HT1080 (cell line): Measurements from ENCODE around the gene IGF2R. TPM values are rescaled to one million over a fixed set of nuclear protein-coding genes. Genes with fewer than 3 reads are reported as not detected.
"Not testable (repeated sequence)": the region's sequence is repeated elsewhere in the genome, so short reads cannot be mapped to it uniquely, and the experiment has no call there.

Experiments
- DNase-seq: peaks from one replicate; pipeline ENCODE4 v3.0.0-alpha.2; 2015; ENCODE audit warnings: low read depth
- total RNA-seq: library from RNA; depleted of rRNA; stranded (reverse); fragments of >200 nt; shearing (Covaris generic); gene quantifications from 2 replicates; pipeline ENCODE4 v1.2.3, GENCODE V29; 2014

The IGF2R gene
- total RNA-seq, 1 experiment from 2014 or later = 38.1 TPM

GRCh38 chr6:159951772-159952171 lies 17.1 kb upstream of the IGF2R start:
- DNase-seq = no peak

- DNase-seq = no peak
Observed at GRCh38 chr6:159952289-159953005, 16.4 kb upstream of the IGF2R start.

DNA sequence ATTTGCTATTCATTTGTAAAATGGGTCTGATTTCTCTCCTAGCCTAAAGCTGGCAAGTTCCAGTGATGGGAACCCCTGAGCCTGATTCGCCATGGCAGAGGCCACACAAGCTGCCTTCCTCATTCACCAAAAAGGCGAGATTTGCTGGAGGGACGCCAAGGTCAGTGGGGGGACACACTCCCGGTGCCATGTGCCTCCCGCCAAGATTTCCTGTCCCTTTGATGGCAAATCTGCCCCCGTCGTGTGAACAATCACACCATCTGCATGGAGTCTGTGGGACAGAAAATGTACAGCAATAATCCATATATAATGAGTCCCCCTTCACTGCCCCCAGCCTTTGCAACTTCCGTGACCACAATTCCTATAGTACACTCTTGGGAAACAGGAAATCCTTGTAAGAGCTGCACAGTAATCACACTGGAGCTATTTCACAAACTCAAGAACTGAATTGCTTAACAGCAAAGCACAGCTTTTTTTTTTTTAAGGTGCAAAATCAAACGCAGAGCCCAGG lies 15.7 kb upstream of the IGF2R start:
- DNase-seq = peak; percentile 37

DNA sequence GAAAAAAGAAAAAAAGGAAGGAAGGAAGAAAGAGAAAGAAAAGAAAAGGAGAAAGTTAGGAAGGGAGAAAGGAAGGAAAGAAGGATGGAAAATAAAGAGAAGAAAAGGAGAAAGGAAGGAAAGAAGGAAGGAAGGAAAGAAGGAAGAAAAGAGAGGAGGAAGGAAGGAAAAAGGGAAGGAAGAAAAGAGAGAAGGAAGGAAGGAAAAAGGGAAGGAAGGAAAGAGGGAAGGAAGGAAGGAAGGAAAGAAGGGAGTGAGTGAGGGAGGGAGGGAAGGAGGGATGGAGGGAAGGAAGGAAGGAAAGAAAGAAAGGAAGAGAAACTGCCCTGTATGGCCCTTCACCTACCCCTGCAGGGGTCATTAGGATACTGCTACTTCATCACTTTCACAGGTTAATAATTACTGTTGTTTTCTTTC lies 12.9 kb upstream of the IGF2R start:
- DNase-seq = no peak

GRCh38 chr6:159957071-159957673 lies 11.7 kb upstream of the IGF2R start:
- DNase-seq = no peak

GRCh38 chr6:159959165-159959975 lies 9.5 kb upstream of the IGF2R start:
- DNase-seq = no peak

- no peak for DNase-seq
Observed at GRCh38 chr6:159959976-159960384, 8.9 kb upstream of the IGF2R start.

- DNase-seq = no peak
Observed at GRCh38 chr6:159960485-159960884, 8.4 kb upstream of the IGF2R start.

DNA sequence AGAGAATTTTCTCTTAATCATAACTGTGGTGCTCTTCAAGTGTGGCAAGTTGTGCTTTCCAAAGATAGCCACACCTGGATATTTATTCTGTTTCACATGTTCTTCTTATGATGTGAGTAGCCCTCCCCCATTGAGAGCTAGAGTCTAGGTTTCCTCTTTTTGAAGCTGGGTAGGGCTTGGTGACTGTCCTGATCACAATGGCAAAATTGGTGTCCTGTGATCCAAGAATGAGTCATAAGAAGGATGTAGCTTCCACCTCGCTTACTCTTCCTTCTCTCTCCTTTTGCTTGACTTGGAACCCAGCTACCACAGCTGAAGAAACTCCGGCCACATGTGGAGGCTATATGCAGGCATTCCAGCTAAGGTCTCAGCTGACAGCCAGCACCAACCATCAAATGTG lies 7.4 kb upstream of the IGF2R start:
- DNase-seq = peak; percentile 82

- no peak for DNase-seq
Observed at GRCh38 chr6:159963111-159963510, 5.8 kb upstream of the IGF2R start.

DNA sequence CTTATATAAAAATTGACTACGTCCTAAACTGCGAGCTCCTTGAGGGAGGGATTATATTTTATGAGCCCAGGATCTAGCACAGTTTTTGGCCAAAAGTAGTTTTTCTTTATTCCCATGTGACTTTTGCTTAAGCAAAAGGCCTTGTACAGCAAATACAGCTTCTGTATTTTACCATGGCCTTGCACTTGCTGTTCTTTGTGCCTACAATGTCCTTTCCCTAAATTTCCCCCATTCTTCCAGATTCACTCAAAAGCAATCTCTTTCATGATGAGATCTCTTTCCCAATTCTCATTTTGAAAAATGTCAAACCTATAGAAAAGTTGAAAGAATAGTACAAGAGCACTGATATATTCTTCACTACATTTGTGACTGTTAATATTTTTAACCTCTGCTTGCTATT lies 4.8 kb upstream of the IGF2R start:
- DNase-seq = no peak

DNA sequence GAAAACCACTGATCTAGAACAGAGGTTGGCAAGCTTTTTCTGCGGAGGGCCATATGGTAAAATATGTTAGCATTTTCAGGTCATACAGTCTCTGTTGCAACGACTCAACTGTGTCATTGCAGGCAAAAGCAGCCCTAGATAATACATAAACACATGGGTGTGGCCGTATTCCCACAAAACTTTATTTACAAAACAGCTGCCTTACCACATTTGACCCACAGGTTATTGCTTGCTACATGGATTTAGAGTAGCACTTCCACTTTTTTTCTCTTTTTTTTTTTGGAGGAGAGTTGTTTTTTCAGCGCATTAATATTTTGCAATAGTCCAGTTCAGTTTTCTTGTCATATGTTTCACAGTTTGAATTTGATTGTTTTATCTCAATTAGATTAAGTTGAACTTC lies 2.5 kb upstream of the IGF2R start:
- DNase-seq = no peak

- no peak for DNase-seq
Observed at GRCh38 chr6:159966981-159967380, 1.9 kb upstream of the IGF2R start.

- DNase-seq = not testable (repeated sequence)
Observed at GRCh38 chr6:159967621-159968020, 1.3 kb upstream of the IGF2R start.

GRCh38 chr6:159969204-159969912 lies 476 bp downstream of the IGF2R start:
- DNase-seq = peak; percentile 24

GRCh38 chr6:159969921-159970320 lies 1.0 kb downstream of the IGF2R start:
- peak; percentile 70 for DNase-seq

- DNase-seq = no peak
Observed at GRCh38 chr6:159970659-159971063, 1.8 kb downstream of the IGF2R start.

DNA sequence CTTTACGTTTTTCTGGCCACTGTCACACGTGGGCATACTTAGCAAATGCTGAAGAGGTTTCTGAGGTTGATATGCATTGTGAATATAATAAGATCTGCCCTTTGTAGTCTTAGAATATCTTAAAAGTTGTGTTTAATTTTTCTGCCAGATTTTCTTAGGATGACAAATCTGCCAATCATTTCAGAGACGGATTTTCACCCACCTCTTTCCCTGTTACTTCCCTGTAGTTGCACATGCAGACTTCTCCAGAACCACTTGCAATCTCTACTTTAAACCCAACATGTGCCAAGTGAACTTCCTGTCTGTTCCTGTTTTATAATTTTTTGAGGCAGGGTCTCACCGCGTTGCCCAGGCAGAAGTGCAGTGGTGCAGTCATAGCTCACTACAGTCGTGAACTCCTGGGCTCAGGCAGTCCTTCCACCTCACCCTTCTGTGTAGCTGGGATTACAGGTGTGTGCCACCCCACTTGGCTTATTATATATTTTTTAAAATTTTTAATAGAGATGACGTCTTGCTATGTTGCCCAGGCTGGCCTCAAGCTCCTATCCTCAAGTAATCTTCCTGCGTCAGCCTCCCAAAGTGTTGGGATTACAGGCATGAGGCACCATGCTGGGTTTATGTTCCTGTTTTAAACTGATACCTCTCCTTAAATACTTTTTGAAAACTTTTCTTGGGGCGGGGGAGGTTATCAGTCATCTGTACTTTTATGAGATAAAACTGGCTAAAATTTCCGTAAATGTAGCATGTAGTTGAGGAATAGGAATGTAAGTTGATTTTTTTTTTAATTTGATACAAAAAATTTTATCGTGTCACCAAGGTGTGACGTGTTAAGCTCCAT lies 2.7 kb downstream of the IGF2R start:
- DNase-seq = no peak

DNA sequence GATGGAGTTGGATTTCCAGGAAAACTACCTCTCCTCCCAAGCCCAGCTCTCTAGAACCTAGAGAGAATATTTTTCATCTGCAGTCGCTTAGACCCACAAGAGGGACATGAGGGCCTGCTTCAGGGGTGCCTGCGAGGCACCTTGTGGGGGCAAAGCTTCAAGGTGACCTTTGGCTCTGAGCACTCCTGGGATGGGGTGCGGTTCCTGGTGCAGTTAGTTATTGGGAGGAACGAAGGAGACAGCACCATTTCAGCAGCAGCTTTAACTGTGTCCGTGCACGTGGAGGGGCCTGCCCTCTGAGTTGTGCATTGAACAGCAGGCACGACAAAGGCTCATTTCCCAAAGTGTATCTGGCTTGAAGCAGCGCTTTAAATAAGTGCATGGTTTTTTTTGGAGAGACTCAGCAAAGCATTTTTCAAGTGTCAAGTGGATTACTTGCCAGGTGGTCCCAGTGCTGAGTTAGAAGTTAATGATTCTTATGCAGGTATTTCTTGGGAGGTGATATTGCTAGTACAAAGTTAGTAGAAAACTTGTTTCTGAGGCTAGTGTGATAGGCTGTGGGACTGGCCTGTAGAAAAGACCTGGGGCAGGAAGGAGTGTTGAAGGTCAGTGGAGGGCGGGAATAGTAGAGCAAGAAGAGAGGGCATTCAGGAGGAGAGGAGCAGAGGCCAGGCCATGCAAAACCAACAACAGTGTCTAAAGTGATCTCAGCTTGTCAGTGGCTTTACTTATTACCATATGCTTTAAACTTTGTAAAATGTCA lies 3.8 kb downstream of the IGF2R start:
- no peak for DNase-seq

- no peak for DNase-seq
Observed at GRCh38 chr6:159973406-159973805, 4.5 kb downstream of the IGF2R start.
